PC-3 (cell line): ENCODE results near the gene PCCA. TPM values are rescaled to one million over a fixed set of nuclear protein-coding genes. Genes with fewer than 3 reads are reported as not detected.

Experiments
- ATAC-seq: fragments of 200-7000 bp; cut with Tn5 transposase; 2 replicates; pipeline ENCODE4 v1.9.1; 2020; ENCODE audit warnings: mild to moderate bottlenecking, moderate library complexity
- BruUV-seq: library from RNA; stranded (reverse); fragments of 400-500 nt; replicated peaks from 2 replicates; lab custom pipeline; 2021; lab: Mats Ljungman, UMichigan
- CTCF ChIA-PET: fragments of 300-600 bp; sonication (Branson Sonifier 250); formaldehyde crosslinking; loops from one replicate; lab custom pipeline; 2022; ENCODE audit warnings: antibody characterized with exemption; lab: Charles Lee
- POLR2A ChIA-PET: fragments of 300-600 bp; sonication (Branson Sonifier 250); formaldehyde crosslinking; loops from one replicate; lab custom pipeline; 2022; ENCODE audit warnings: antibody characterized with exemption; ENCODE audit not compliant: unreplicated experiment; lab: Charles Lee
- DNase-seq: peaks from one replicate; pipeline ENCODE4 v3.0.0-alpha.2; 2015
- H2AFZ ChIP-seq: fragments of 300-600 bp; sonication (generic); 2 replicates; pipeline ENCODE4 v1.6.0; 2016; ENCODE audit warnings: antibody characterized with exemption, low read length
- H3F3A ChIP-seq: fragments of 300-600 bp; sonication (generic); one replicate; pipeline ENCODE4 v1.6.0; 2017; ENCODE audit warnings: antibody characterized with exemption, low read length, control low read depth, mild to moderate bottlenecking; ENCODE audit not compliant: unreplicated experiment
- H3K27ac ChIP-seq: fragments of 300-600 bp; sonication (generic); 2 replicates; pipeline ENCODE4 v1.5.1; 2016; ENCODE audit warnings: mild to moderate bottlenecking, low read length
- H3K27me3 ChIP-seq: fragments of 300-600 bp; sonication (generic); 2 replicates; pipeline ENCODE4 v1.6.1; 2016; ENCODE audit warnings: low read length, mixed read lengths
- H3K36me3 ChIP-seq: fragments of 300-600 bp; sonication (generic); 2 replicates; pipeline ENCODE4 v1.6.1; 2016; ENCODE audit warnings: low read depth, mixed run types, low read length, mixed read lengths
- H3K4me1 ChIP-seq: fragments of 300-600 bp; sonication (generic); 2 replicates; pipeline ENCODE4 v1.5.1; 2016; ENCODE audit warnings: low read length; ENCODE audit not compliant: insufficient read depth
- H3K4me2 ChIP-seq: fragments of 300-600 bp; sonication (generic); 2 replicates; pipeline ENCODE4 v1.6.0; 2016; ENCODE audit warnings: low read length
- H3K4me3 ChIP-seq: fragments of 300-600 bp; sonication (generic); 2 replicates; pipeline ENCODE4 v1.5.1; 2016; ENCODE audit warnings: mild to moderate bottlenecking, low read length, mixed read lengths
- H3K79me2 ChIP-seq: fragments of 300-600 bp; sonication (generic); 2 replicates; pipeline ENCODE4 v1.6.1; 2017; ENCODE audit warnings: low read length, mixed read lengths
- H3K9ac ChIP-seq: fragments of 300-600 bp; sonication (generic); 2 replicates; pipeline ENCODE4 v1.6.0; 2016; ENCODE audit warnings: mild to moderate bottlenecking, low read length
- H3K9me2 ChIP-seq: fragments of 300-600 bp; sonication (generic); replicated peaks from 2 replicates; pipeline ENCODE4 v1.6.1; 2016; ENCODE audit warnings: mixed run types, low read length, mixed read lengths
- H3K9me3 ChIP-seq: fragments of 300-600 bp; sonication (generic); 2 replicates; pipeline ENCODE4 v1.6.1; 2016; ENCODE audit warnings: low read length, mixed read lengths
- H4K20me1 ChIP-seq: fragments of 300-600 bp; sonication (generic); 2 replicates; pipeline ENCODE4 v1.6.1; 2016; ENCODE audit warnings: low read length, mixed read lengths
- EZH2 ChIP-seq: fragments of 300-600 bp; sonication (generic); IDR thresholded peaks from one replicate; pipeline ENCODE4 v1.6.1; 2017; ENCODE audit warnings: antibody characterized with exemption, mild to moderate bottlenecking, low read length; ENCODE audit not compliant: unreplicated experiment
- EZH2phosphoT487 ChIP-seq: fragments of 300-600 bp; sonication (generic); IDR thresholded peaks from 2 replicates; pipeline ENCODE4 v1.6.1; 2018; ENCODE audit warnings: mild to moderate bottlenecking, antibody characterized with exemption, low read length, borderline replicate concordance
- intact Hi-C: fragments of 100-400 bp; cut with micrococcal nuclease; formaldehyde crosslinking; loops from 2 replicates; pipeline ENCODE4 v1.9.0; 2023
- total RNA-seq: library from RNA; depleted of rRNA; stranded (reverse); fragments of >200 nt; gene quantifications from 2 replicates; pipeline ENCODE4 v1.2.3, GENCODE V29; 2014
- TF ChIP-seq, protein P1 (sequence below): fragments of 300-600 bp; sonication (generic); conservative IDR thresholded peaks from 2 replicates; pipeline ENCODE4 v1.5.1; 2017; ENCODE audit warnings: antibody characterized with exemption, low read depth, mild to moderate bottlenecking, low read length

PCCA gene
- total RNA-seq, 1 experiment from 2014 or later, result 10.5 TPM

DNA sequence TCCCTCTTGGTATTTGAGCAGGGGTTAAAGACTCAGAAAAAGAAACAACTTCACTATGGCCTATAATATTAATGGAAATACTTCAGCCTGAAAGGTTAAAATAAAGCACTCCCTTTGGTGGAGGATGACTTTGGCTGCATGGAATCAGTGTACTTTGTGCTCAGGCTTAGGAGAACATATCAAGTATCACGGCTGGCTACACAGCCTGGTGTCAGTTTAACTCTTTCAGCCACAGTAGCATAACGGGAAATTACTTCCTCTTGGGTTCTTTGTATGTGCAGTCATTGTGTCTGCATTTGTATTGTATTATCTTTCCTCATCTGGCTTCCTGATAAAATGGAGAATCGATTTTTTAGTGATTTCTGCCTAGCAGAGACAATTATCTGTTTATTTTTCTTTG, 260.7 kb downstream of the PCCA start:
- TF ChIP-seq EZH2, result no peak
- H3K4me1 ChIP-seq, result peaks cover 9% of the 10 kb centered on the region
- no peaks in the 10 kb centered on the region for H3K79me2 ChIP-seq
- no peak for ATAC-seq
- no peak overlapping the region for H3K9ac ChIP-seq
- BruUV-seq, result no TSS peak
- H3K4me3 ChIP-seq, result no peak overlapping the region
- ChIA-PET POLR2A (no interaction called here), CTCF (no interaction called here)
- no peaks in the 10 kb centered on the region for H4K20me1 ChIP-seq
- intact Hi-C loops, result loop anchor here (5.0 kb wide), 1 partner anchor 163 kb away; no protein-coding TSS in a partner anchor
- no peaks in the 10 kb centered on the region for H3K9me3 ChIP-seq
- DNase-seq, result no peak
- no peak overlapping the region for H3K4me2 ChIP-seq
- no peaks in the 10 kb centered on the region for H3F3A ChIP-seq
- no peak overlapping the region for H2AFZ ChIP-seq
- no peaks in the 10 kb centered on the region for H3K36me3 ChIP-seq
- no peak overlapping the region for H3K27ac ChIP-seq
- H3K27me3 ChIP-seq, result no peaks in the 10 kb centered on the region
- H3K9me2 ChIP-seq, result no peaks in the 10 kb centered on the region

DNA sequence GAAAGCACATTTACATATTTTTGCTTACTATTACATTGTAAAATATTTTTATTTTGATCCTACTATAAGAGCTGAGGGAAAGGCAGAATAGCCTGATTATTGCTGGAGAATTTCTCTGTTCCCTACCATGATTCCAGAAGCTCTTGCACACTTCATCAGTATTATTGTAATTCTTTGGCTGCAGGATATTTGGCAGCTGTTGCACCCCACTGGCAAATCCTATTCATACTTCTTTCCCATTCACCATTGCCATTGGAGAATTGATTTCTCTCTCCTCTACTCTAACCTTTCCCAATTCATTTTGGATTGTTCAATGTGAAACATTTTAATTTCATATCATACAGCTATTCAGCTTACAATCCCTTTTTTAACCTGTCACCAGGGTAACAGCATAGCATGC, 261.7 kb downstream of the PCCA start:
- no peaks in the 10 kb centered on the region for H3K79me2 ChIP-seq

DNA sequence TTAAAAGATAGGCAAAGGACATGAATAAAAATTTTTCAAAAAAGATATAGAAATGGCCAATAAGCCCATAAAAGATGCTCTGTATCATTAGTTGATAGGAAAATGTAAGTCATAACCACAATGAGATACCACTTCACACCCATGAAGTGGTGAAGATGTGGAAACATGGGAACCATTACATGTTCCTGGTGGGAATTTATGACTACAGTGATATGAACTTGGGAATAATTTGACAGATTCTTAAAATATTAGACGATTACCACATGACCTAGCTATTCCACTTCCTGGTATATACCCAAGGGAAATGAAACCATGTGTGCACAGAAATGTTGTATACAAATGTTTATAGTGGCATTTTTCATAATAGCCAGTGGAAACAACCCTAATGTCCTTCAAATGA, 267.5 kb downstream of the PCCA start:
- Histone ChIP-seq H3K27ac (no peak overlapping the region), H3K79me2 (no peaks in the 10 kb centered on the region), H3K9me3 (no peaks in the 10 kb centered on the region), H3F3A (no peaks in the 10 kb centered on the region), H3K36me3 (no peaks in the 10 kb centered on the region), H3K4me3 (no peak overlapping the region), H3K4me1 (no peaks in the 10 kb centered on the region), H3K27me3 (no peaks in the 10 kb centered on the region), H4K20me1 (no peaks in the 10 kb centered on the region), H2AFZ (no peak overlapping the region), H3K4me2 (no peak overlapping the region), H3K9me2 (no peaks in the 10 kb centered on the region), H3K9ac (no peak overlapping the region)
- ChIA-PET CTCF (no interaction called here), POLR2A (no interaction called here)
- ATAC-seq, result no peak
- DNase-seq, result no peak
- intact Hi-C loops, result loop anchor here (10.0 kb wide), 1 partner anchor 112 kb away; no protein-coding TSS in a partner anchor
- BruUV-seq, result no TSS peak
- no peak for TF ChIP-seq EZH2phosphoT487
- no peak for TF ChIP-seq EZH2
- TF ChIP-seq, protein P1, sequence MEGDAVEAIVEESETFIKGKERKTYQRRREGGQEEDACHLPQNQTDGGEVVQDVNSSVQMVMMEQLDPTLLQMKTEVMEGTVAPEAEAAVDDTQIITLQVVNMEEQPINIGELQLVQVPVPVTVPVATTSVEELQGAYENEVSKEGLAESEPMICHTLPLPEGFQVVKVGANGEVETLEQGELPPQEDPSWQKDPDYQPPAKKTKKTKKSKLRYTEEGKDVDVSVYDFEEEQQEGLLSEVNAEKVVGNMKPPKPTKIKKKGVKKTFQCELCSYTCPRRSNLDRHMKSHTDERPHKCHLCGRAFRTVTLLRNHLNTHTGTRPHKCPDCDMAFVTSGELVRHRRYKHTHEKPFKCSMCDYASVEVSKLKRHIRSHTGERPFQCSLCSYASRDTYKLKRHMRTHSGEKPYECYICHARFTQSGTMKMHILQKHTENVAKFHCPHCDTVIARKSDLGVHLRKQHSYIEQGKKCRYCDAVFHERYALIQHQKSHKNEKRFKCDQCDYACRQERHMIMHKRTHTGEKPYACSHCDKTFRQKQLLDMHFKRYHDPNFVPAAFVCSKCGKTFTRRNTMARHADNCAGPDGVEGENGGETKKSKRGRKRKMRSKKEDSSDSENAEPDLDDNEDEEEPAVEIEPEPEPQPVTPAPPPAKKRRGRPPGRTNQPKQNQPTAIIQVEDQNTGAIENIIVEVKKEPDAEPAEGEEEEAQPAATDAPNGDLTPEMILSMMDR, result no peak

More for the DNA sequence above, 261.7 kb downstream of the PCCA start:
- no peaks in the 10 kb centered on the region for H3F3A ChIP-seq
- ATAC-seq, result no peak
- no peak overlapping the region for H3K9ac ChIP-seq
- H2AFZ ChIP-seq, result no peak overlapping the region
- ChIA-PET CTCF (no interaction called here), POLR2A (no interaction called here)
- no peaks in the 10 kb centered on the region for H4K20me1 ChIP-seq
- no peak overlapping the region for H3K4me2 ChIP-seq
- peaks cover 9% of the 10 kb centered on the region for H3K4me1 ChIP-seq
- no peaks in the 10 kb centered on the region for H3K27me3 ChIP-seq
- H3K9me2 ChIP-seq, result no peaks in the 10 kb centered on the region
- H3K36me3 ChIP-seq, result no peaks in the 10 kb centered on the region
- TF ChIP-seq EZH2 (no peak), EZH2phosphoT487 (no peak)
- TF ChIP-seq, protein P1, result no peak
- DNase-seq, result no peak
- intact Hi-C loops, result loop anchor here (10.0 kb wide), 1 partner anchor 106 kb away; no protein-coding TSS in a partner anchor
- no TSS peak for BruUV-seq
- no peak overlapping the region for H3K4me3 ChIP-seq
- no peaks in the 10 kb centered on the region for H3K9me3 ChIP-seq
- no peak overlapping the region for H3K27ac ChIP-seq
